Parathyroid adenoma (tissue), 2 donors: Measurements from ENCODE around the gene LBR.
A peak's percentile ranks its signal among the peaks of the same experiment; 100 is the strongest.

ENCODE experiments used
- H2AFZ ChIP-seq: fragments of 300-600 bp; sonication (generic); one replicate; pipeline ENCODE4 v1.7.0; 2017; ENCODE audit warnings: antibody characterized with exemption, mild to moderate bottlenecking
- H3K27ac ChIP-seq: fragments of 300-600 bp; sonication (generic); one replicate; pipeline ENCODE4 v1.7.0; 2017
- H3K27me3 ChIP-seq: fragments of 300-600 bp; sonication (generic); one replicate; pipeline ENCODE4 v1.7.0; 2017; ENCODE audit warnings: low read length; ENCODE audit not compliant: control insufficient read depth, insufficient read depth
- H3K36me3 ChIP-seq: fragments of 300-600 bp; sonication (generic); one replicate; pipeline ENCODE4 v1.7.0; 2017; ENCODE audit warnings: low read length; ENCODE audit not compliant: control insufficient read depth, insufficient read depth
- H3K4me1 ChIP-seq: fragments of 300-600 bp; sonication (generic); one replicate; pipeline ENCODE4 v1.7.0; 2017; ENCODE audit warnings: control low read depth
- H3K4me2 ChIP-seq: fragments of 300-600 bp; sonication (generic); one replicate; pipeline ENCODE4 v1.7.0; 2017; ENCODE audit warnings: low read length
- H3K4me3 ChIP-seq: fragments of 300-600 bp; sonication (generic); one replicate; pipeline ENCODE4 v1.7.0; 2017; ENCODE audit warnings: low read depth, low read length
- H3K79me2 ChIP-seq: fragments of 300-600 bp; sonication (generic); one replicate; pipeline ENCODE4 v1.7.0; 2017; ENCODE audit warnings: control low read depth
- H3K9ac ChIP-seq: fragments of 300-600 bp; sonication (generic); one replicate; pipeline ENCODE4 v1.7.0; 2017; ENCODE audit warnings: mild to moderate bottlenecking
- H3K9me3 ChIP-seq: fragments of 300-600 bp; sonication (generic); one replicate; pipeline ENCODE4 v1.7.0; 2017; ENCODE audit warnings: low read length; ENCODE audit not compliant: control insufficient read depth
- TF ChIP-seq, protein P1 (sequence below): fragments of 300-600 bp; sonication (generic); IDR thresholded peaks from one replicate; pipeline ENCODE4 v1.7.0; 2017; ENCODE audit warnings: antibody characterized with exemption, mild to moderate bottlenecking
- donor health status: primary hyperparathyroidism.

Gene LBR

DNA sequence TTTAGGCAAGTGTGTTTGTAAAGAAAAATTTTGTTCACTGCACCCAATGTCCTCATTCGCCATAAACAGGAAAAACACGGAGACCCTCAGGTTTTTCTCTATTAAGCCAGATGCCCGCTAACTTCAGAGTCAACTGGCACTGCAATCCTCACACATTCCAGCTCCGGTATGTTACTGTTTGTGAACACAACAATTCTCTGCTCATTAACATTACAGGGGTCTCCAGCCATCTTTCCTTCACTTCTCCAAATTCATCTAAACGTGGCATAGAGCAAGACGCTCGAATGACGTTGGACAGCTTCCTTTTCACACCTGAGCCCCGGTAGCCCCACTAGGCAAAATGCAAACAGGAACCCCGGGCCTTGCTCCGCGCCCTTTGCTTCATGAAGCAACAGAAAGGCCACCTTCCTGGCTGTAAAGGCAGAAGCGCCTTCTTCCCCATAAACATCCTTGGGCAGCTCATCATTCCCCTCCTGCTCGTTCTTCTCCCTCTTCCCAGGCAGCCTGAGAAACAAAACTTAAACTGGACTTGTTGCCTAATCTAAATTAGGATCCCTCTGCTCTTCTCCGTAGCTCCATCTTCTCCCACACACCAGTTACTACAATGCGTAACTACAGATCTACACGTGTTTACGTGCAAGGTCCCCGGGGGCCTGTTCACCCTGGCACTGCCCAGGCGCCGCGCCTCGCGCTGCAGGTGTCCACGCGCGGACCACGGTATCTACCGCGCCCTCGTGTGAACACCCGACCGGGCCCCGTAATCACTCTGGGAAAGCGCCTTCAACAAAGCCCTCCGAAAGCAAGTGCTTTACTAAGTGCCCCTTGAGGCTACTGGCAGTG is 1.2 kb downstream of the LBR start:
- H3K79me2 ChIP-seq = peaks cover 8% of the 10 kb centered on the region
- H2AFZ ChIP-seq = peak overlapping the region; percentile 85
- no peaks in the 10 kb centered on the region for H3K36me3 ChIP-seq
- H3K4me1 ChIP-seq = no peaks in the 10 kb centered on the region
- peak overlapping the region; percentile 98 for H3K4me2 ChIP-seq
- no peak overlapping the region for H3K9ac ChIP-seq
- H3K9me3 ChIP-seq = no peaks in the 10 kb centered on the region
- peak overlapping the region; percentile 85 for H3K4me3 ChIP-seq
- no peaks in the 10 kb centered on the region for H3K27me3 ChIP-seq
- TF ChIP-seq, protein P1, sequence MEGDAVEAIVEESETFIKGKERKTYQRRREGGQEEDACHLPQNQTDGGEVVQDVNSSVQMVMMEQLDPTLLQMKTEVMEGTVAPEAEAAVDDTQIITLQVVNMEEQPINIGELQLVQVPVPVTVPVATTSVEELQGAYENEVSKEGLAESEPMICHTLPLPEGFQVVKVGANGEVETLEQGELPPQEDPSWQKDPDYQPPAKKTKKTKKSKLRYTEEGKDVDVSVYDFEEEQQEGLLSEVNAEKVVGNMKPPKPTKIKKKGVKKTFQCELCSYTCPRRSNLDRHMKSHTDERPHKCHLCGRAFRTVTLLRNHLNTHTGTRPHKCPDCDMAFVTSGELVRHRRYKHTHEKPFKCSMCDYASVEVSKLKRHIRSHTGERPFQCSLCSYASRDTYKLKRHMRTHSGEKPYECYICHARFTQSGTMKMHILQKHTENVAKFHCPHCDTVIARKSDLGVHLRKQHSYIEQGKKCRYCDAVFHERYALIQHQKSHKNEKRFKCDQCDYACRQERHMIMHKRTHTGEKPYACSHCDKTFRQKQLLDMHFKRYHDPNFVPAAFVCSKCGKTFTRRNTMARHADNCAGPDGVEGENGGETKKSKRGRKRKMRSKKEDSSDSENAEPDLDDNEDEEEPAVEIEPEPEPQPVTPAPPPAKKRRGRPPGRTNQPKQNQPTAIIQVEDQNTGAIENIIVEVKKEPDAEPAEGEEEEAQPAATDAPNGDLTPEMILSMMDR = no peak
- no peak overlapping the region for H3K27ac ChIP-seq

DNA sequence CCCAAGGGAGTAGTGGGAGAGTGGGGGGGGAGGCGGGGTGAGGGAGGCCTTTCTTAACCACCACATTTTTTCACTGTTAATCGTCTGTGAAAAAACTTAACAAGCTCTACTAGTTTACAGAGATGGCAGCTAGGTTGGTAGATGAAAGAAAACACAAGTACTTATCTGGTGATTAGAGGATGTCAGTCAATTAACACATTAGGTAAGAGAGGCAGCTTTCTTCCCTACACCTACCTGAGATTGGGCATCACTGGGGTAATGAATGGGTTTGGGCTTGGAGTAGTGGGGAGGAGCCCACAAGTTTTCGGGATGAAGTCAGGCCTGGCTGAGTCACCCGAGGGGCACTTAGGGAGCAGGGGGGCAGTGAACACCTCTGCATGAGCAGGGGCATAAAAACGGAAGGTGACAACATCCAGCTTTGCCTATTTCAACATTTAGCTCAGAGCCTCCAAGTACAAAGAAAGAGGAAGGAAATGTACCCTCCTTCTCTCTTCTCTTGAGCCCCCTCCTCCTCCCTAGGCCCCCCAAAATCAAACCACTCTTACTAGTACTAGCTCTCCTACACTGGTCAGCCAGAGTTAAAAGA is 2.5 kb downstream of the LBR start:
- no peaks in the 10 kb centered on the region for H3K9me3 ChIP-seq
- no peak overlapping the region for H3K4me2 ChIP-seq
- TF ChIP-seq, protein P1 = no peak
- no peak overlapping the region for H3K9ac ChIP-seq
- no peak overlapping the region for H2AFZ ChIP-seq
- H3K27ac ChIP-seq = no peak overlapping the region
- H3K79me2 ChIP-seq = peaks cover 8% of the 10 kb centered on the region
- no peaks in the 10 kb centered on the region for H3K4me1 ChIP-seq
- H3K4me3 ChIP-seq = no peak overlapping the region
- no peaks in the 10 kb centered on the region for H3K27me3 ChIP-seq
- H3K36me3 ChIP-seq = no peaks in the 10 kb centered on the region

DNA sequence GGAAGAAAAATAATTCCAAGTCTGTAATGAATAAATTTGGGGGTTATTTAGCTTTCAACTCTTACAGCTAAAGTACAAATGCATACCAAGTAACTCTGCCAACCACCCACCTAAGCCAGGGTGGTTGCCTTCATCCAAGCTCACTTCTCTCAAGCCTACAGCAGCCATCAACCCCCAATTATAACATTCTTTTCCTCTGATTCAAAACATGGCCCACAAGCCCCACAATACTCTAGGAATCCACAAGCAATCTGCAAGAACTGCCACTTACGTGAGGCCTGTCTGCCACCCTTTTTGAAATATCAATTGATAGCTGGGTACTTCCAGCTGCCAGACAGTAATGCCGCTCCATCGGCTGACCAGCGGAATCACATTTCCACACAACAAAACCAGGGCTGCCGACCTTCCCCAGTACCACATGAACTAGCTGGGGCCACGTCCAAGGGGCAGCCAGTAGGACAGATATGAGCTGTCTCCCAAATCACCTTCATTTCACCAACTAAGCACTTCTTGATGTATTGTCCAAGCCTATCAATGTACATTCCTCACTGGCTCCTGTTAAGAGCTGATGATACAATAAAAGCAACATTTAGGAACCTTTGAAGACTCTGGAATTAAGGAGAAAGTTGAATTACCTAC is 3.2 kb downstream of the LBR start:
- H3K27me3 ChIP-seq = no peaks in the 10 kb centered on the region
- TF ChIP-seq, protein P1 = no peak
- H3K9ac ChIP-seq = no peak overlapping the region
- no peak overlapping the region for H3K27ac ChIP-seq
- H3K9me3 ChIP-seq = no peaks in the 10 kb centered on the region
- H3K36me3 ChIP-seq = no peaks in the 10 kb centered on the region
- H3K4me1 ChIP-seq = no peaks in the 10 kb centered on the region
- H3K79me2 ChIP-seq = peaks cover 8% of the 10 kb centered on the region
- H2AFZ ChIP-seq = no peak overlapping the region
- no peak overlapping the region for H3K4me2 ChIP-seq
- no peak overlapping the region for H3K4me3 ChIP-seq

DNA sequence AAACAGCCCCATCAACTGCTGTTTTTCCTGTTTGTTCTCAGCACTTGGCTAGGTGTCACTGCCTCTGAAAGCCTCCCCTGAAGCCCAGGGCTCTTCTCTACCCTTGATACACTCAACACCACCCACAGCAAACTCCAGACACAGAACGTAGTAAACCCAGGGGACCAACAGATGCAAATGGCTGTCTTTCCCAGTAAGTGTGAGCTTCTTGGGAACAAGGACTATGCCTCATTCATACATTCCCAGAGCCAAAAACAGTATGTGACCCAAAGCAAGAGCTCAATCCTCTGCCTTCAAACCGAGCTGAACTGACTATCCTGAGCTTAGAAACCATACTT is 4.4 kb downstream of the LBR start:
- no peaks in the 10 kb centered on the region for H3K27me3 ChIP-seq
- no peaks in the 10 kb centered on the region for H3K4me1 ChIP-seq

More for the DNA sequence above, 4.4 kb downstream of the LBR start:
- Histone ChIP-seq H3K9ac (no peak overlapping the region), H3K9me3 (no peaks in the 10 kb centered on the region), H3K79me2 (peaks cover 8% of the 10 kb centered on the region), H3K27ac (no peak overlapping the region), H3K36me3 (no peaks in the 10 kb centered on the region), H2AFZ (no peak overlapping the region), H3K4me3 (no peak overlapping the region), H3K4me2 (no peak overlapping the region)
- TF ChIP-seq, protein P1 = no peak
